GM21825 (cell line): Measurements from ENCODE around the gene FAM83F.
"Not testable (repeated sequence)": the region's sequence is repeated elsewhere in the genome, so short reads cannot be mapped to it uniquely, and the experiment has no call there.

Source experiments
- ATAC-seq: cut with Tn5 transposase; IDR thresholded peaks from one replicate; pipeline ENCODE4 v1.9.1; 2021; ENCODE audit warnings: mild to moderate bottlenecking, moderate library complexity; ENCODE audit not compliant: unreplicated experiment

FAM83F gene

GRCh38 chr22:39994566-39995392 lies at the start of gene FAM83F:
TSS of gene FAM83F (plus strand) at chr22:39994954. CDS start at chr22:39995043, 89 bp downstream.
- no peak for ATAC-seq

- ATAC-seq = no peak
These were observed 48.6 kb upstream of the FAM83F start for GRCh38 chr22:39946126-39946502.

- no peak for ATAC-seq
These were observed 48.1 kb upstream of the FAM83F start for GRCh38 chr22:39946503-39947219.

- ATAC-seq = no peak
These were observed 47.2 kb upstream of the FAM83F start for GRCh38 chr22:39947220-39948216.

GRCh38 chr22:39949964-39950737 lies 44.6 kb upstream of the FAM83F start:
- no peak for ATAC-seq

GRCh38 chr22:39951603-39952293 lies 43.0 kb upstream of the FAM83F start:
- ATAC-seq = not testable (repeated sequence)

GRCh38 chr22:39952347-39952746 lies 42.4 kb upstream of the FAM83F start:
- no peak for ATAC-seq

GRCh38 chr22:39953101-39953500 lies 41.7 kb upstream of the FAM83F start:
- ATAC-seq = no peak

GRCh38 chr22:39954584-39955055 lies 40.1 kb upstream of the FAM83F start:
- no peak for ATAC-seq

- no peak for ATAC-seq
These were observed 39.1 kb upstream of the FAM83F start for GRCh38 chr22:39955675-39956074.

- ATAC-seq = no peak
These were observed 37.7 kb upstream of the FAM83F start for GRCh38 chr22:39956932-39957664.

- no peak for ATAC-seq
These were observed 36.6 kb upstream of the FAM83F start for GRCh38 chr22:39958009-39958711.

- no peak for ATAC-seq
These were observed 35.7 kb upstream of the FAM83F start for GRCh38 chr22:39958949-39959639.

- ATAC-seq = no peak
These were observed 34.9 kb upstream of the FAM83F start, which contains the start of gene TMA7B for GRCh38 chr22:39959640-39960447. TSS of gene TMA7B (plus strand) at chr22:39960397. CDS start at chr22:39964375, 3,978 bp downstream.

GRCh38 chr22:39960791-39961746 lies 33.7 kb upstream of the FAM83F start:
- ATAC-seq = peak; percentile 53
